Lung microvascular endothelial cell (primary cell): ENCODE results near the gene CCT6B. TPM values are rescaled to one million over a fixed set of nuclear protein-coding genes. Genes with fewer than 3 reads are reported as not detected.
"Not testable (repeated sequence)": the region's sequence is repeated elsewhere in the genome, so short reads cannot be mapped to it uniquely, and the experiment has no call there.

Experiments
- DNase-seq, 2 donors: peaks; one replicate each; pipeline versions ENCODE4 v3.0.0 to v3.0.0-alpha.2; 2010; ENCODE audit warnings: low read depth in 2 of 2
- total RNA-seq: library from RNA; depleted of rRNA; stranded (reverse); fragments of >200 nt; gene quantifications from 2 replicates; pipeline ENCODE4 v1.2.1, GENCODE V29; 2014

Gene CCT6B
- total RNA-seq, 1 donor from 2014 or later = 0.20 TPM

DNA sequence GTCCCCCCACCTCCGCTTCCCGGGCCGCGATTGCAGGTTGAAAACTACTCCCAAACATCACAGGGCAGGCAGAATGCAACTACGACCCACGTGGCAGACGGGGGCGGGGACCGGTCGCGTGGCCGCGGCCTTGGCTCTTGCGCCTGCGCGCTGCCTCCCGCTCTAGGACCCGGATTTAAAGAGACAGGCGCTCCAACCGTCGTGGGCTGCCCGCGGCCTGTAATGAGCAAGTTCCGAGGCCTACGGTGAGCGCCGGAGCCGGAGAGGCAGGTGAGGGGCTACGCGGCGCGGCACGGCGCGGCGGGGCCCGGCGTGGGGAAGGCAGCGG is 19.1 kb upstream of the CCT6B start, which contains the start of gene LIG3:
Gene LIG3, plus strand, starts transcription at position 160 of the 328 bp plus-strand sequence. CDS start 2,494 bp downstream, outside the sequence.
- peak; percentile 94 to 95 for DNase-seq

DNA sequence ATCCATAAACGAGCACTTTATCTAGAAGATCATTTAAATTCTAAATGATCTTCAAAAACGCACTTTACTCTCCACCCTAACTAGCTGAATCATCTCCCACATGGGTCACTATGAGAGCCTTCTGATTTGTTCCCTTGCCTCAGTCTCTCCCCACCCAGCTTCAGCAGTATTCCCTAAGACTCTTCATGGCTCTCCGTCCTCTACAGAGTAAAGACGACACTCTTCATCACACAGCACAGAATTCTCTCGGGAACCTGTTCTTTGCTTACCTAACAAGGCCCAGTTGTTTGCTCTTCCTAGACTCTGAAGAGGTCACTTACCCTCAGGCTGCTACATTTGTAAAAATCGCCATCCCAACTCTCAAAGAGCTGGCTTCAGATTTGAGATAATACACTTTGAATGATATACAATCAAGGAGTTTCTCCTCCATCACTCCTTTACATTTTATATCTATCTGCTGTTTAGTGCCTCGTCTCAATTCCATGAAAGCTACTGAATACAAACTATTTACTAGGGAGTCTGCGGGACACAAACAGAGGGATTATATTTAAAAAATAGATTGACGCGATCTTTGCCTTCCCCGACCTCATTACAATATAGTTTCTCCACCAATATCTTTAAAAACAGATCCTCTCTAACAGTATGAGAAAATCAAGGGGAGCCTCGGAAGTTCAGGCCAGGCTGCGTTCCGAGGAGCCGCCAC is 18.5 kb upstream of the CCT6B start:
- no peak for DNase-seq

DNA sequence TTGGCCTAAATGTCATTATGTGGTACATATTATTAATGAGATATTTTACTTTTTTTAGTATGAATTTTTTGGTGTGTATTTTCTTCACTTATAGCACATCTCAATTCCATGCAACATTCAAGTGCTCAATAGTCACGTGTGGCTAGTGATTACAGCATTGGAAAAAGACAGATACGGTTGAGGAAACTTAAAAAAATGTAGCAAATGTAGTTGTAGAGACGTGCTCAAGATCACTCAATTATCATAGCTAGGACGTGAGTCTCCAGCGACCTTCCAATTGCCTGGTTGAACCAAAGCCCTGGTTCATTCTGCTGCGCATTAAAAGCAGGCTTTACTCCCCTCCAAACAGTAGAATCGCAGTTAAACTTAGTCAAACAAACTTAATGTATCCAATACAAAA is 17.9 kb upstream of the CCT6B start:
- DNase-seq = no peak

DNA sequence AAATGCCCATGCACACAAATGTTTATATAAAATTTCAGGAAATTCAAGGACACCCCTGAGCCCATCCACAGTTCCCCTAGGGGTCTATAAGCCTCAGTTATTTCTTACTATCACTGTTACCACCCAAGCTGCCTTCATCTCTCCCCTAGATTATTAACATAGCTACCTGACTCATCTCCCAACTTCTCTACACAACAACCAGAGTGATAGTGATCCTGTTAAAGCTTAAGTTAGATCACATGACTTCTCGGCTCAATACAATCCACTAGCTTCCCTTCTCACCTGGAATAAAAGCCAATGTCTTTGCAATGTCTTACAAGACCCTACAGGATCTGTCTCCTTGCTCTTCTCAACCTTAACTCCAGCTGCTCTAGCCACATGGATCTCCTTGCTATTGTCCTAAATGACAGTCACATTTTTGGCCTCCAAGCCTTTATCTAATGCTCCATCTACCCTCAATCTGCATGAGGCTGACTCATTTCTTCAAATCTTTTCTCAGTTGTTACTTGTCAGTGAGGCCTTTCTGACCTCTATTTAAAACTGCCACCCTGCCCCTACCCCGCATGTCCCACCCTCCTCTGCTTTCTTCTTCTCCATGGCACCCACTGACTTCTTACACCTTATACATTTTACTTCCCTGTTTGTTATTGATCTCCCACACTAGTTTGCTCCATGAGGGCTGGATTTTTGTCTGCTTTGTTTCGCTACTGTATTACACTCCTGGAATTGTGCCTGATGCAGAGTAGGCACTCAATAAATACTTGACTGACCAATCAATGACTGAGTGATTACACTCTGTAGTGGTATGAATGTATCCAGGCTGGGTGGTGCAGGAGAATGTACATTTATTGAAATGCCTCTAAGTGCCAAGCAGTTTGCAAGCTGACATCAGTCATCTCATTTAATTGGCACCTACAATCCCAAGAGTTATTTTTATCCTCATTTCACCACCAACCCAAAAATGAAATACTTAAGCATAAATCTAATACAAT is 13.8 kb upstream of the CCT6B start:
- no peak for DNase-seq

DNA sequence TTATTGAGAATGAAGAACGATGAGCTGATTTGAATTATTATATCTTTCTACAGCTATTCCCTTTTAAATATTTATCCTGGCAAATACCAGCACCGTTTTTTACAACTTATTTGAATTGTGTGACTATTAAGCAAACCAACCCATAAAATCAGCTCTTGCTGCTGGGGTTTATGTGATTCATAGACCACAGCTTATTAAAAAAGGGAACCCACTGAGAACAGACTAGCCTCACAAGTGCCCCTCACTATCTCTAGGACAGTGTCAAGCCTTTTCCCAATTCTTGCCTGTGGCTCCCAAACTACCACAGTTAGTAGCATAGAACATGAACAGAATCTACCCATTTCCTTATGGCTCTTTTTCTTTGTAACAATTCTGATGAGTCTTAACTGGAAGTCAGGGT is 12.9 kb upstream of the CCT6B start:
- DNase-seq = no peak

DNA sequence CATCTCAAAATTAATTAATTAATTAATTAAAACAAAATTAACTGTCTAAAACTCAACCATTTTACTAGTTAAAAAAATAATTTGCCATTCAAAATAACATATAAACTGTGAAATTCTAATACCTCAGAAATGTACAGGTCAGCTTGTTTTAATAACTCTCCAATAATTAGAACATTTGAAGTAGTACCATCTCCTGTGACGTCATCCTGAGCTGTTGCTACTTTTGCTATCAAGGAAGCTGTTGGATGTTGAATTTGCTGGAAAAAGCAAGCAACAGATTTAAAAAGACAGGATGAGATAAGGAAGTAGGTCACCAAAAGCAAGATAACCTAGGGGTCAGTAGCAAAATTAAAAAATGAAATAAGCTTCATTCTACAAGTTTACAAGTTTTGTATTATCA is 2.8 kb downstream of the CCT6B start:
- DNase-seq = no peak

DNA sequence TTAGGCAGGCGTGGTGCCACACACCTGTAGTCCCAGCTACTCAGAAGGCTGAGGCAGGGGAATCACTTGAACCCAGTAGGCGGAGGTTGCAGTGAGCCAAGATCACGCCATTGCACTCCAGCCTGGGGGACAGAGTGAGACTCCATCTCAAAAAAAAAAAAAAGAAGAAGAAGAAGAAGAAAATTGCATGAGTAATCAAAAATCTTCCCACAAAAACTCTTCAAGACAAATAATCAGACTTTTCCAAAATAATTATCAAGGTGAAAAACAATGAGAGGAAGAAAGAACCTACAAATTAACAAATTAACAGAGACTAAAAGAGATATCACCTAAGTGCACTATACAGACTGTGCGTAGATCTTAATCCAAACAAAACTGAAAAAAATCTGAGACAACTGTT is 10.5 kb downstream of the CCT6B start:
- not testable (repeated sequence) for DNase-seq

DNA sequence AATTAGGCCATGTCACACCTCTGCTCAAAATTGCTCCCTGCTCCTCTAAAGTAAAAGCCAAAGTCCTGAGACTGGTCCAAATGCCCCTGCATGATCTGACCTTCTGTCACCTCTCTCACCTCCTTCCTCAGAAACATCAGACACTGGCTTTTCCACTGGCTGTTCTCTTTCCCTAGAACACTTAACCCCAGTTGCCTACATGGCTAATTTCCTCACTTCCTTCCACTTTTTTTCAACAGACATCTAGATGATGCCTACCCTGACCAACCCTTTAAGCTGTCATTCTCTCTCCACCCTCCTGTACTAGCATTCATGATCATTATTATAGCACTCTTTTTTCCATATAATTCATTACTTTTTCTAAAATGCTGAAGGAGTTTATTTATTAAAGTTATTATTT is 31.0 kb downstream of the CCT6B start:
- no peak for DNase-seq

DNA sequence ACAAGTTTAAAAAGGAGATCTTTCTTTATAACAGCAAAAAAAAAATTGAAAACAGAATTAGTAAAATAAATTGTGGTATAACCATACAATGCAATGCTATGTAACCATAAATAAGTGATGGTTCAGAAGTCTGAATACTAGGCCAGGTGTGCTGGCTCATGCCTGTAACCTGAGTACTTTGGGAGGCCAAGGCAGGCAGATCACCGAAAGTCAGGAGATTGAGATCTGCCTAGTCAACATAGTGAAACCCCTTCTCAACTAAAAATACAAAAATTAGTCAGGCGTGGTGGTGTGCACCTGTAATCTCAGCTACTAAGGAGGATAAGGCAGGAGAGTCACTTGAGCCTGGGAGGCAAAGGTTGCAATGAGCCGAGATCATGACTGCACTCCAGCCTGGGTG is 34.6 kb downstream of the CCT6B start:
- no peak for DNase-seq

DNA sequence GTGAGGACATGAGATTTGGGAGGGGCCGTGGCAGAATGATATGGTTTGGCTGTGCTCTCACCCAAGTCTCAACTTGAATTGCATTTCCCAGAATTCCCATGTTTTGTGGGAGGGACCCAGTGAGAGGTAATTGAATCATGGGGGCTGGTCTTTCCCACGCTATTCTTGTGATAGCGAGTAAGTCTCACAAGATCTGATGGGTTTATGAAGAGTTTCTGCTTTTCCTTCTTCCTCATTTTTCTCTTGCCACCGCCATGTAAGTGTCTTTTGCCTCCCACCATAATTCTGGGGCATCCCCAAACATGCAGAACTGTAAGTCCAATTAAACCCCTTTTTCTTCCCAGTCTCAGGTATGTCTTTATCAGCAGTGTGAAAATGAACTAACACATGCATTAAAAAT is 40.6 kb downstream of the CCT6B start:
- no peak for DNase-seq

DNA sequence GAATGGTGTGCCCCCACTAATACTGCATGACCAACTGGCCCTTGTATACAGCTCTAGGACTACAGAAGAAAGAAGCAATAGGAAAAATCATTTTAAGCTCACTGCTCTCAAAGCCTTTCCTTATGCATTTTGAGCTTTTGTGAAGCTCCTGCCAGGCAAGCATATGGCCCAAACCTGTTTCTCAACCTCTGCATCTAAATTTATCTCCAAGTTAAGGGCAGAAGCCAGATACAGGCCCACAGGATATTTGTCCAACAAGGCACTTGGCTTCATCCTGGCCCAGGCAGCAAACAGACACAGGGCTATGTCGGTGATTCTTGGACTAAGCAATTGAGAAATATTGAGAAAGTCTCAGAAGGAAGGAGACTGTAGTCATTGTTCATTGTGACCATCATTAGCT is 43.9 kb downstream of the CCT6B start:
- DNase-seq = no peak

DNA sequence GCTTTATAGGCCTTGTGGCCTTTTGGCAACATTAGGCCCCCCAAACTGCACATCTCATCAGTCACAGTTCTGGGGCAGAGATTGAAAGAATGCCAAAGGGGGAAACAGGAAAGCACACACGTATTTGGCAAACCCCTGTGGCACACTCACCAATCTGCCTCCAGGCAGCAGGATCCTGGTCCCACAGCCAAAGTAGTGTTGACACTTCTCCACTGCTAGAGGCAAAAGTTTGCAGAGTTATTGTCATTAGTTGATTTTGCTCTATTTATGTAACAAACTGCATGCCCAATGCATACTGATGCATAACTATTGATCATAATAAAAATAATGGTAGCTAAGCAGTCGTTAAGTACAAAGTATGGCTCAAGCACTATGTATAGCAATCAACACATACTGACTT is 45.1 kb downstream of the CCT6B start:
- DNase-seq = no peak

DNA sequence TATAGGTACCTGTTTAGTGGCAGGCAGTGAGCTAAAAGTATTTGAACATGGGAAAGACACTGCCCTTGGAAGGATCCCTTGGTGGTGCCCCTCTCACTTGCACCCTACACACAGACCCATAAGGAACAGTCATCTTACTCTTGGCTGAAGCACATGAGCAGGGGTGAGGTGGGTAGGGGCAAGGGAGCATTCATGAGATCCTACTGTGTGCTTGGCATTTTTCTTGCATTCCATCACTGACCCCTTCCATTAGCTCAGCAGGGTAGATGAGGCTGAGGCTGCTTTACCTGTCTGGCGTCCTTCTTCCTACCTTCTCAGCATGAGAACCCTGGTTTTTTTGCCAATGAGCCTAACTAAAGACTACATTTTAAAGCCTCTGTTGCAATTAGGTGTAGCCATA is 48.3 kb downstream of the CCT6B start:
- no peak for DNase-seq

DNA sequence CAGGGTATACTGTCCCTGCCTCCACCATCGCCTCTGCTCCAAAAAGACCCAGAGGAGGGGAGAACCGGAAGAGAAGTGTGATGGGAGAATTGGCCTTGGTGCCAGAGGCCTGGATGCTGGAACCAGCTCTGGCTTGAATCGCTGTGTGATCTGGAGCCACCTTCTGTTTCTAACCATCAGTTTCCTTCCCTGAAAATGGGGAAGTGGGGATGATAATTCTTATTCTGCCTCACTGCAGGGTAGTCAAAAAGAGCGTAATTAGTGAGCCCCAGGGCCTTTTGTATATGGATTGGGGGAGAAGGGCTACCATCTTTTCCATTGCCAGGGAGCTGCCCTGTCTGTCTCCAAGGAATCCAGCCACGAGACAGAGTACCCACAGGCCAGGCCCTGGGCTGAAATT is 52.2 kb downstream of the CCT6B start:
- no peak for DNase-seq

DNA sequence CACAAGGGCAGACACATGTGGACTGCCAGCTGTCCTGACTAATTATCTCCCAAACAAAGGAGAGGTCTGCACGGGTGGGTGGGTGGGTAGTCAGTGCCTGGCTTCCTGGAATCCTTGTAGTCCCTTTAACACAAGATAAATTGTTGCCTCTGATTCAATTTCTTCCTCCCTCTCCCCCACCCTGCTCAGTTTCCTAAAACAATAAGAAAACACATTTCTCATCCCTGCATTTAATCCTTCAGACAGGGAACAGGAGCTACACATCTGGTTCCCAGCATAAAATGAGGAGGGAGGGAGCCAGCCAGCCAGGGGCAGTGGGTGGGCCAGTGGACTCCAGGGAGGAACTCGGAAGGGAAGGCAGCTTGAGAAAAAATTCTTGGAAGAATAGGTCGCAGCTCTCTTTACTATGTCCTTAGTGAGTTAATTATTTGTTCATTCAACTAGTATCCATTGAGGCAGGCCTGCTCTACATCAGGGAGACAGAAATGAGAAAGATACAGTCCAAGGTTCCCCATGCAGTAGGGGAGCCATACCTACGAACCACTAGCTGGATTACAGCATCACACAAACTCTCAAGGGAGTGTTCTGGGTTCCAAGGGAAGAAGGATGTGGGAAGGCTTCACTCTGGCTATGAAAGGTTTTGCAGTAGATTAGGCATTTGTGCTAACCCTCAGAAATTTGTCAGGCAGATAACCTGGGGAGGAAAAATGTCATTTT is 58.3 kb downstream of the CCT6B start:
- no peak for DNase-seq

DNA sequence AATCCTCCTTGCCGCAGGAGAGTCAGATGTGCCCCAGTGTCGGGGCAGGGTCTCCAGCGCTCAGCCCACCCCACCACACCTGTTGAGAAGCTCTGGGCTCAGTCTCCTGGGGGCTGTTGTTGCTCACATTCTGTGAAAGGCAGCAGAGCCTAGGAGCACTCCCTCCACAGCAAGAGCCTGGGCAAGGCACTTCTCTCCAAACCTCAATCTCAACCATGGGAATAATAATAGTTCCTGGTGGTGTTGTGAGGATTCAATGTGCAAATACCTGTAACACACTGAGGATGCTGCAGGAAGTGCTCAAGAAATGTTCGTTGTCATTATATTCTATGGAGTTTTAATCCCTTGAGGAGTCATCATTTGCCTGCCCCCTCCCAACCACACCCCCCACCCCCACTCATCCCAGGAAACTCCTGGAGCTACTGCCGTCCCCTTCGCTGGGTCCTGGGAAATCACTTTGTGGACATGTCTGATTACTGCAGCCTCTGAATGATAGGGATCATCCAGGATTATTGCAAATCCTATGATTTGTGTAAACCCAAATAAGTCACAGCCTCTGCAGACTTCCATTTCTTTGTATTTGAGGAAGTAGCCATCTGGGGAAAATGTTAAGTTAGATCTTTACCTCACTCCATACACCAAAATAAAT is 61.5 kb downstream of the CCT6B start:
- no peak for DNase-seq

DNA sequence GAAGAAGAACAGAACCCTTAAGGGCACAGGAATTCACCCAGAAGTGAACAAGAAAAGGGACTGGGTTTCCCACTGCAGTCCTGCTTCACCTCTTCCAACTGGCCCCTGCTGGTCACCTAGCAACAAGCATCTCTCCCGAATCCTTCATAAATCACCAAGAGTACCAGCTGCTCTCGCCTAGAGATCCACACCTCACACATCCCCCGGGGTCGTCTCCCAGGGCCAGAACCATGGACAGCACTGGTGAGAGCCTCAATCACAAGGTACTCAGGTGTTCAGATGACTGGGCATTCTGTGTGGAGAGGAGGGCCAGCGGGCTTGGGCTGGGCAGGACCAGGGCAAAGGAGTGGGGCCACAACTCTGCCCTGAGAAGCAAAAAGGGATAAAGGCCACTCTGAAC is 65.9 kb downstream of the CCT6B start:
- DNase-seq = no peak

DNA sequence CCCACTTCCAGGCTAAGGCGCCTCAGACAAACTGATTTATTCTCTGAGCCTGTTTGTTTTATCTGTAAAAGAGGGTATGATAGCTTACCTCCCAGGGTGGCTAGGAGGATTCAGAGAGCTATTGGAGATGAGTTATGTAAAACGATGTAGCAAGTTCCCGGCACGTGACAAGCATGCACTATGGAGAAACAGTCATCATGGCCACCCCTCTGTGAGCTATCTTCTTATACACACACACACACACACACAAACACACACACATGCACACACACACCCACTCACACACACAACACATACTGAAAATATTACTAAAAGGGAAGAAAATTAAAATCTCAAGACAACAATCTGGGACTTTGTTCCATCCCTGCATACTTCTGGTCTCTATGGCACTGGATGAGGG is 66.3 kb downstream of the CCT6B start:
- DNase-seq = no peak

DNA sequence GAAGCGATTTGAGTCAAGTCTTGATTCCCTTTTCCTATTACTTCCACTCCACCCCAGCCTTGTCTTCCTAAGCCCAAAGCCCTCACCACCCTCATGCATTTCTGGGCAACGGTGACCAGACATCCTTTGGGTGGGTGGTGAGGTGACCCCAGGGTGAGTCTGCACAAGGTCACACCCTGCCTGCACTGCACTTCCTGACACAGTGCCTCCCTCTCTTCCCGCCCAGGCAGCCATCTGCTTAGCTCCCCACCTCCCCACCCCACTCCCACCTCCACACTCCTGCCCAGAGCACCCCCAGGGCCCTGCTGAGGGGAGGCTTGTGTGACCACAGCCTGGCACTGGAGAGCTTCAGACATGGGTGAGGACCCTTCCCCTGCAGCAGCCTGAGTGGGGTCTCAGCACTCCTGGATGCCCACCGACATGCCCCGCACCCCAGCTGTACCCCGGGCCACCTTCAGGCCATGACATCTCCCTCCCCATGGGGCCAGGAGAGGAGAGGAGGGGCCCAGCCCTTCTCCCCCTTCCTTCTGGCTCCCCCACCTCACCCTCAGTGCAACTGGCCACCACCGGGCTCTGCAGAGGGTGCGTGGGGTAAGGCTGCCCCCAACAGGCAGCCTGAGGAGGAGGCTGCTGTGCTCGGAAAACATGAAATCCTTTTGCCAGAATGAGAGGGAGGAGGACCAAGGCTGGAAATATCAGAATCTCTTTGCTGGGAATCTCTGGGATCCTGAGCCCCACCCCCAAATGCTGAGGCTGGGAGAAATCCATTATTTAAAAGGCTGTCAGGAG is 68.6 kb downstream of the CCT6B start:
- peak; percentile 17 to 31 for DNase-seq

DNA sequence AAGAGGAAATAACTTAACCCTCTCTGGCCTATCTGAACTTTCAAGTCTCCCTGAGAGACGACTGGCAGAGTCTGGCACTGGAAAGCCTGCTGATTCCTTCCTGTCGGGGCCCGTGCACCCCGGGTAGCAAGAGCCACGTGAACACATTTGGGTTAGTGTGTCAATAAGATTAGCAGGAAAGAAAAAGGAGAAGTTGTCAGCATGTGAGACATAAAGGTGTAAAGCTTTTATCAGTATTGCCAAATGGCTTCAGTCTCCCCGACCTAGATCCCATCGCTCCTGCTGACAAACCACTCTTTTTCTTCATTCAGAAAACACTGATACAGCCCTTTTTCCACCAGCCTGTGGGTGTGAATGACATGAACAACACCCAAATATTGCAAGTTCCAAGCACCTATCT is 74.4 kb downstream of the CCT6B start:
- no peak for DNase-seq

DNA sequence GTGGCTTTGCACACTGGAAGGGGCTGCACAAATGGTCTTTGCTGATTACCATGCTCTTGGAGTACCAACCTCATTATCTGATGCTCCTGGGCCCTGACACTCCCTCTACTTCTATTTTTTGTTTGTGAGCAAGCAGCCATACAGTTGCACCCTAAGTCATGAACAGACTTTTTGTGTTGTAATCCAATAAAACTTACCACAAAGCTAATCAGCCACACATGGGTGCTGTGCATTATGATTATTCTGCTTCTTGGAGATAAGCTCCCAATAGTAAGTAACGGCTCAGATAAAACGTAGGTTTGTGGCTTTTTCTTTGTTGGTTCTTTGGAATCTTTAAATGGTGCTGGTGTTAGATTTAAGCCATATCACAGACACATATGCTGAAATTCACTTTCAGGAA is 76.2 kb downstream of the CCT6B start:
- DNase-seq = no peak
